ENCODE data around the gene TSPAN14.
"Not testable (repeated sequence)": the region's sequence is repeated elsewhere in the genome, so short reads cannot be mapped to it uniquely, and the experiment has no call there.

Gene TSPAN14

DNA sequence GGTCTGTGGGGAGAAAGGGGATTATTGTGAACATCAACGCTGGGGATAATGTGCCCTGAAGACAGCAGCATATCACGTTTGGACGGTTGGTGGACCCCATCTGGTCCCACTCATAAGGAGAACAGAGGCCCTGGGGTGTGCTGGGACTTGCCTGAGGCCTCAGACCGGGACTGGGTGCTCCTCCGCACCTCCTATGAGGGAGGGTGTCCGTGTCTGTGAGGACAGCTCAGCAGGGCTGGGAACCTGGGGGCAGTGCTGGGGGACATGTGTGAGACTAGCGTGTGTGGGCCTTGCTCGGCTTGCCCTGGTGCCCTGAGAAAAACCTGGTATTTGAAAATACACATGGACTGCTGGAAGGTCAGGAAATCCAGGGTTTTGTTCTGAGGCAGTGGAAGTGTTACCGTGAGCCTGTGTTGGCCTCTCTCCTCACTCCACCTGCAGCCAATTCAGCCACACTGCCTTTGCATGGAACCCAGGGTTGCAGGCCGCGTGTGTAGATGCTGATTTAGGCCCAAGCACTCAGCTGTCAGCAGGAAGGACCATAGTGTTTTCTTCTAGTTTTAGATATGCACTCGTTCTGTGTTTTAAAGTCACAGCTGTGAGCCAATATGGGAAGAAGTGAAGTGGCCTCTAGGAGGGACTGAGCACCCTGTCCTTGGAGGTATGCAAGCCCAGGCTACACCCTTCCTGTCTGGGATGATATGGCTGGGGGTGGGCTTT is 70.2 kb downstream of the TSPAN14 start:
- DNase-seq (ENCODE audit: low spot score): no peak

DNA sequence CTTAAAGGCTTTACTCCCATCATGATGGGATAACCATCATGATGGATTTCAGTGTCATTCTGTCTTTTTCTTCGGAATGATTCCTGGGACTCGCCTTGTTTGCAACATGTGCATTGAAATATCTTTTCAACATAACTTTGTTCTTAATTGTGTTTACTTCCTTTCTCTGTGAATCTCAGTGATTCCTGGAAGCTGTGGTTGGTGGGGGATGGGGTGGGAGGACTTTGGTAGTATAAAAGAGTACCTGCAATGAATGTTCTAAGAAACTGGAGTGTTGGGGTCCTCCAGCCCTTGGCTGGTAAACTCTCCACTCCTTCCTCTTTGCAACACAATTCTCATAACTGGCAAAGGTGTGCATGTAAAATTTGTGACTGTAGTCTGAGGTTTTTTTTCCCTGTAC is 72.1 kb downstream of the TSPAN14 start:
- no peak for DNase-seq (ENCODE audit: low spot score)

DNA sequence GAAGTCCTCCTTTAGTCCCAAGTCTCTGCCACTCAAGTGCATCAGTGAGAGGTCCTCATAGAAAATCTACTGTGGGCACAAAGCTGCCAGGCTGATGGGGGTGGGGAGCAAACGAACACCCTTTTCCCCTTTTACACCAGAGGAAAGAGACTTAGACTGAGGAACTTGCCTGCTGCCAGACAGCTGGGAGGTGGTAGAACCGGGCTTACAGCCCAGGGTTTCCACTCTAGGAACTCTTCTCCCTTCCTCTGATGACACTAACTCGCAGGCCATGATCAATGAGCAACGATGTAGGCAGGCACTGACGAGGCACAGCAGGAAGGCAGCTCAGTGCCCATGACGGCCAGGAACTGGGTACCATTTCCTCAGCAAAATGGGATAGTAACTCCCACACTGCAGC is 72.6 kb downstream of the TSPAN14 start:
- peak; percentile 71 for DNase-seq (ENCODE audit: low spot score)

DNA sequence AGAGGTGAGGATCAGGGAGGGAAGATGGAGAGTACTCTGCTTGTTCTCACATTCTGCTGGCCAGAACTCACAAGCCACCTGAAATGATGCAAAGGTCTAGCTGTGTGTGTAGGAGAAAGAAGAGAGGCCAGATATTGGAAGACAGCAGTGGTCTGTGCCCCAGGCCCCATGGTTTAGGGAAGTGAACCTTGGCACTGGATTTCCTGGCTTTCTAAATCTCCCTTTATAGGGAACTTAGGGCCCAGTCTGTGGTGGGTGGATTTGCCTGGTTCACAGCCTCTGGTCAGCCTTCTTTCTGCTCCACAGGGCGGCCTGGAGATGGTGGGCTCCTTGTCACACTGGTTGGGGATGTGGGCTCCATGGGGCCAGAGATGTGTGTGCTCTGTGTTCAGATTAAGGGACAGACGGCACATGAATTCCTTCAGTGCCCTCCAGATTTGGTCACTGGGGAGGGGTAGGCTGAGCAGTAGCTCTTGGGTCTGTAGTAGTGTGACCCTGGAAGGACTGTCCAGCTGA is 74.1 kb downstream of the TSPAN14 start:
- peak; percentile 57 for DNase-seq (ENCODE audit: low spot score)

DNA sequence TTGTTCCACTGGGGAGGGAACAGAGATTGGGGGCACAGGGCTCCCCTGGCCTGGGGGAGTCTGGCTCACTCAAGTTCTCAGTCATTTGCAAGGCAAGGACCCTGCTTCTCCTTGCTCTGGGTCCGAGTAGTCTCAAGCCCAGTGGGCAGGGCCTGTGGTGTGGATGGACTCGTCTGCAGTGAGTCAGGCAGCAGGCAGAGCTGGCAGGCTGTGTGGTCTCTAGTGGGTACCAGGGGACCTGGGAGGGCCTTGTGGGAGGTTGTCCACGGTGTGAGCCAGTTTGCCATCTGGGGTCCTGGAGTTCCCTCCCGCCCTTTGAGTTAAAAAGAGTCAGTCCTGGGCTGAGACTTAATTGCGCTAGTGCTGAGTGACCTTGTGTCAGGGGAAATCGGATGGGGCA is 74.8 kb downstream of the TSPAN14 start:
- no peak for DNase-seq (ENCODE audit: low spot score)

DNA sequence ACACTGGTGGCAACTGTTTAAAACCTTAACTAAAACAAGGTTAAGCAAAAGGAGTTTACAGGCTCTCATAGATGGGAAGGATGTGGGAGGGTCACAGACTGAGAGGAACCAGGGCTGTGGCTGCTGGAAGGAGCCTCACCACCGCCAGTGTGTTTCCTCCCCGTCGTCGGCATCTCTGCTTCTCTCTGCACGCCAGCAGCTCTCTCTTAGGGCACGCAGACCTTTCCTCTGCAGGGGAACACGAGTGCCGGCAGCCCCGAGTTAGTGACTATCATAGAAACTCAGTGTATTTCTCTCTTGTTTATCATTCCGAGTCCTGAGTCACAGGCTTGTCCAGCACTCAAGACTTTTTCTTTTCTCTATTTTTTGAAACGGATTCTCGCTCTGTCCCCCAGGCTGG is 75.5 kb downstream of the TSPAN14 start:
- peak; percentile 69 for DNase-seq (ENCODE audit: low spot score)

DNA sequence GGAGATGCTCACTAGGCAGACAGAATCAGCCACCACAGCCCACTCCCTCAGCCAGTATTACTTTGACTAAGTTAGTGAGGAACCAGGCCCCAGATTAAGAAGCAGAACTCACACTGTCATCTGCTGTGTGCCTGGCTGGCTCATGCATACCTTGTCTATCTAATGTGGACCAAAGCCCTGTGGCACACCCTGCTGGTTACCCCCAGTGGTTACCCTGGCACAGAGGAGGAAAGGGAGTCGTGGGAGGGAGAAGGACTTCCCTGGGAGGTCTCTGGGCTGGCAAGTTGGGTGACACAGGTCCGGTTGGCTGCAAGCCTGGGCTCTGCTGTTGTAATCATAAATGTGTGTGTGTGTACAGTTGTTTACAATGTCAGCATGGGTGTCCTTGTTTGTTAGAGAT is 76.1 kb downstream of the TSPAN14 start:
- peak; percentile 73 for DNase-seq (ENCODE audit: low spot score)

DNA sequence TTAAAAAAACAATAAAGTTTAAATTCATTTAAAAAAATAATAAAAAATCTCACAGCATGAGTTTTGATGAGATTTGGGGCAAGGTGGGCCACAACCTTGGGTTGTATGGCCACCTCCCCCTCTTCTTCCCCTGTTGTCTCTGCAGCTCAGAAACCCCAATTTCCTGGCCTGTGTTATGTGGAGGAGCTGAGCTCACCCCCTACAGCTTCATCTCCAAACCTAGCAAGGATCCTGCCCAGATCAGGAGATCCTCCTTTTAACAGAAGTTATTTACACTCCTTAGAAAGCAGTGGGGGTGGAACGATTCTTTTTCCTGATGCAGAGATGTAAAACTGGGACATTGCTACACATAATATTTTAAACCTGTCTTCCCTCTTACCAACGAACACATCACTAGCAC is 76.7 kb downstream of the TSPAN14 start:
- DNase-seq (ENCODE audit: low spot score): no peak

DNA sequence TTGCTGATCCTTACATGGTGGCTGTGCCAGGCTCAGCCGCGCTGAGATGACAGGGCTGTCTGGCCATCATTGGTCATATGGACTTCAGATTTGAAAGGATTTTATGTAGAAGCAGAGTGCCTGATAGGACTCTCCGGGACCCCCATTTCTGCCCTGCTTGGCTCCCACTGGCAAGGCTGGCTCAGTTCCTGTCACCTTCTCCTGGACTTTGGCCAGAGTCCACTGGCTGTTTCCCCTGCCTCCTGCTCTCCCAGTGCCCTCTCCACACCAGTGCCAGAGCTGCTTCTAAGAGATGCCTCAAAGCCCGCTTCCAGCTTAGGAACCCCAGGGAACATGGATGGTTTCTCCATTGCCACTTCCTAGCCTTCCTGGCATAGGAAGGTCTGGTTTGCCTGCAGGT is 78.5 kb downstream of the TSPAN14 start:
- no peak for DNase-seq (ENCODE audit: low spot score)

DNA sequence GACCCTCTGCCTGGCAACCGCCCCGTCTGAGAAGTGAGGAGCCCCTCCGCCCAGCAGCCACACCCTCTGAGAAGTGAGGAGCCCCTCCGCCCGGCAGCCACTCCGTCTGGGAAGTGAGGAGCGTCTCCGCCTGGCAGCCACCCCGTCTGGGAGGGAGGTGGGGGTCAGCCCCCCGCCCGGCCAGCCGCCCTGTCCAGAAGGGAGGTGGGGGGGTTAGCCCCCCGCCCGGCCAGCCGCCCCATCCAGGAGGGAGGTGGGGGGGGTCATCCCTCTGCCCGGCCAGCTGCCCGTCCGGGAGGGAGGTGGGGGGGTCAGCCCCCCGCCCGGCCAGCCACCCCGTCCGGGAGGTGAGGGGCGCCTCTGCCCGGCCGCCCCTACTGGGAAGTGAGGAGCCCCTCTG is 79.9 kb downstream of the TSPAN14 start:
- DNase-seq (ENCODE audit: low spot score): not testable (repeated sequence)

DNA sequence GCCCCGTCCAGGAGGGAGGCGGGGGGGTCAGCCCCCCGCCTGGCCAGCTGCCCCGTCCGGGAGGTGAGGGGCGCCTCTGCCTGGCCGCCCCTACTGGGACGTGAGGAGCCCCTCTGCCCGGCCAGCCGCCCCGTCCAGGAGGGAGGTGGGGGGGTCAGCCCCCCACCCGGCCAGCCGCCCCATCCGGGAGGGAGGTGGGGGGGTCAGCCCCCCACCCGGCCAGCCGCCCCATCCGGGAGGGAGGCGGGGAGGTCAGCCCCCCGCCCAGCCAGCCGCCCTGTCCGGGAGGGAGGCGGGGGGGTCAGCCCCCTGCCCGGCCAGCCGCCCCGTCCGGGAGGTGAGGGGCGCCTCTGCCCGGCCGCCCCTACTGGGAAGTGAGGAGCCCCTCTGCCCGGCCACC is 80.5 kb downstream of the TSPAN14 start:
- DNase-seq (ENCODE audit: low spot score): not testable (repeated sequence)

DNA sequence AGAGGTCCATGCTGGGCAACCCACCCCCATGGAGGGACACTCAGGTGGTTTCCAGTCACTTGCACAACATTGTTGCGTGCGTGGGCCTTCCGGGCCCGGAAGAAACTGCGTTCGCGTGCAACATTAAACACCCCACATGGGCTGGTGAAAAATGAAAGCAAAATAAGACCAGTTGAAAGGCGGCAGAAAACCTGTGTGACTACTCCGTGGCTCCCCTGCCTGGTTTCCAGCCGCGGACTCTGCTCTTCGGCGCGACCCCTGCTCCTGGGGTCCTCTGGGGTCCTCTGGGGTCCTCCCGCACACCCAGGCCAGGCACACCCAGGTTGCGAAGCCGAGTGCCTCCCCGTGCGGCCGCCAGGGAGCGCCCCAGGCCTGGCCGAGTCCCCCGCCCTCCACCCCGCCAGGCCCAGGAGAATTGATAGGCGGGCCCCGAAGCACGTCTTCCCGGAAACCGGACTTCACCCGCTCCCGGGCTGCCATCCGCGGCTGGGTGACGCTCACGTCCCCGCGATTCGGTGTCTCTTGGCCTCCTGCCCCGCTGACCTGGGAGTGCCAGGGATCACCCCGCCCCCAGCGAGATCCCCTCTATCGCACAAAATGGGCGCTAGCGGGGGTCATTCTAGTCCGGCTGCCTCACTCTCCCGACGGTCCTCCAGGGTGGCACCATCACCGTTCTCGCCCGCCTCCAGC is 81.7 kb downstream of the TSPAN14 start:
- DNase-seq (ENCODE audit: low spot score): no peak

DNA sequence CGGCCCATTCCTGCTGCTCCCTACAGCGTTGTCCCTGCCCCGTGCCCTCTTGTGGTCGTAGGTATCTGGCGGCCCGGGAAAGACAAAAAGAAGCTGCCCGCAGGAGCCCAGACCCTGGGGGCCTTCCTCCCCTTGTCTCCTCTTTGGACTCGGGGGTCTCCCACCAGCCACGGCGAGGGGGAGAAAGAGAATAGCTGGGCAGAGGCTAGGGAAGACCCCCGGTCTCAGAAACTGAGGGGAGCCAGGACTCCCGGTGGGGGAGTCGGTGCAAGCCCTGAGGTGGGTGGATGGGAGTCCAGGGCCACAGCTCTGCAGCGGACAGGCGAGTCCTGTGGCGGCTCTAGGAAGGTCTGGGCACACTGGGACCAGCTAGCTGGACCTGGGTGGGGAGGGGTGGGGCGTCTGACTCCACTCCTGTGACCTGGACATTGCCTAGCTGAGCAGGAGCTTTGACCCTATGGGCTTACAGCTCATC is 82.3 kb downstream of the TSPAN14 start:
- DNase-seq (ENCODE audit: low spot score): no peak

DNA sequence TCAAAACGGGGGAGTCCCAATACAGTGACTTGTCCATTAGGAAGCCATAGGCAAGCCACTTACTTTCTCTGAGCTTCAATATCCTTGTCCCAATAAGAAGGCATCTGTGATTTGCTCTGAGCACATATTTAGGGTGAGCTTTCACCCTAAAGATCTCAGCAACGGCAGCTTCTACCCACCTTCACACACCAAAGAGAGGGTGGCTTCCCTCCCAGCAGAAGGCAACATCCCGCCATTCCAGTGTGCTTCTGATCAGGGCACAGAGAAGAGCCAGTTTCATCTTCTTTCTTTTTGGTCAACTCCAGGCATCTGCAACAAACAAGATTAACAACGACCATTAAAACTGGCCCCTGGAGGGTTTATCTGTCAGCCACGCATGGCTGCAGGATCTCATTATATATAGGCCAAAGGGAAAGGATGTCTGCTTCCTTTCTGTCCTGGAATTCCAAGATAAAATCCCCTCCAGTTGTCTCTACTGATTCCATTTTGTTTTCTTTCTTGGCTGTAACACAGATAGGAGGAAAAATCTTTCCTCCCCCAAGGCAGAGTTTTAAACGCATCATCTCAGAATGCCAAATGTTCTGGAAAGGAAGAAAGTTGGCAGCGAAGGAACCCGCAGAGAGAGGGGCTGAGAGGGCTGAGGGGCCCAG is 83.1 kb downstream of the TSPAN14 start:
- no peak for DNase-seq (ENCODE audit: low spot score)

DNA sequence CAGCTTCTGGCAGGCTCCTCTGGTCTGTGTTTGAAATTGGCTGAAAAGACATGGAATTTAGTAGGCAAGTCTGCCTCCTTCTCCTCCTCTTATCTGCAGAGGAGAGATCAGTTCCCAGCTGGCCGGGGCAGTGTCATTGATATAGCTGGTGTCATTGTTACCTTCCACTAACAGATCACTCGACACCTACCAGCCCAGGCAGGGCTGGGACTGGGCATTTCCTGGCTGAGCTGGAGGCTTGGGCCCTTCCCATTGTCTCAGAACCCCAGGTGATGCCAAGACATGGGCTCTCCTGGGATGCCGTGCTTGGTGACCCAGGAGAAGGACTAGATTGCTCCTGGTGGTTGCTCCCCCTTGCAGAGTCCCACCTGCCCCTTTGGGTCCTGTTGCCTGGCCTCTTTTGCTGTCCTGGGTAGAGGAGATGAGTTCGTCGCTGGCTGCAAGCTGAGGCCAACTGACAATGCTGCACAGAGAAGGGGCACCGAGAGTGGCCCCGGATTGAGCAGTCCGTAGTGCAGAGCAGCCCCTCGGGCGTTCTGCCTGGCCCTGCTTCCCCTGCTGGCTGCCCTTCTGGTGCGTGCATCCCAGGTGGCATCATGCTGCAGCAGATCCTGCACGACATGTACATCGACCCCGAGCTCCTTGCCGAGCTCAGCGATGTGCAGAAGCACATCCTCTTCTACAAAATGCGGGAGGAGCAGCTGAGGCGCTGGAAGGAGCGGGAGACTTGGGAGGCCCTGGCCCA is 83.8 kb downstream of the TSPAN14 start, which contains the start of gene SH2D4B:
SH2D4B (plus strand) TSS at position 167 of the 745 bp plus-strand sequence; CDS start at position 597, 430 bp downstream.
- no peak for DNase-seq (ENCODE audit: low spot score)

DNA sequence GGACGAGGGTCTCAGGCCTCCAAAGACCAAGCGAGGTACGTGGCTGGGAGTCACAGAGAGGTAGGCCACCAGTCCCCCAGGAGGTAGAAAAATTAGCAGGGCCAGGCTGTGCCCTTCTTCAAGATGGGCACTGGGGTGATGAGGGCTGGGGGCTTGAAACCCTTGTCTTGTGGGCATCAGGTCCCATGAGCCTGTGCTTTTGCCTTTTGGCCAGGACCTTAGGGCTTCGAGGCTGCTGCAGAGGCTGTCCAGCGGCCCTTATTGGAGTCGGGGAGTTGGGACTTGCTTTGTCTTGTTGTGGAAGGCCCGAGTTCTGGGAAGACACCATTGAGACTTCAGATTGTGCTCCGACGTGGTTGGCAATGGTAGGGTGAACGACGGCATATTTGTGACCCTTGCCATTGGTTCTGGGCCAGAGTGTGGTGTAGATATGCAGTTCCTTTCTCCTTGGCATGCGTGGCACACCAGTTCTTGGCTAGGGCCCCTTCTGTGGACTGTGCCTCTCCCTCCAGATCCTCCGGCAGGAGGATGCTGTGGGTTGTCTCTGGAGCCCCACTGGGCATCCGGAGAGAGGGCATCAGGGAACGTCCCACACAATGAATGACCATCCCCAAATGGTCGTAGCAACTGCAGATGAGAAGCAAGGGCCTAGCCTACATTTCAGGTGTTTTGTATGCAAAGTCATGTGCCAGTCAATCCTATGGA is 84.5 kb downstream of the TSPAN14 start:
- DNase-seq (ENCODE audit: low spot score): no peak

DNA sequence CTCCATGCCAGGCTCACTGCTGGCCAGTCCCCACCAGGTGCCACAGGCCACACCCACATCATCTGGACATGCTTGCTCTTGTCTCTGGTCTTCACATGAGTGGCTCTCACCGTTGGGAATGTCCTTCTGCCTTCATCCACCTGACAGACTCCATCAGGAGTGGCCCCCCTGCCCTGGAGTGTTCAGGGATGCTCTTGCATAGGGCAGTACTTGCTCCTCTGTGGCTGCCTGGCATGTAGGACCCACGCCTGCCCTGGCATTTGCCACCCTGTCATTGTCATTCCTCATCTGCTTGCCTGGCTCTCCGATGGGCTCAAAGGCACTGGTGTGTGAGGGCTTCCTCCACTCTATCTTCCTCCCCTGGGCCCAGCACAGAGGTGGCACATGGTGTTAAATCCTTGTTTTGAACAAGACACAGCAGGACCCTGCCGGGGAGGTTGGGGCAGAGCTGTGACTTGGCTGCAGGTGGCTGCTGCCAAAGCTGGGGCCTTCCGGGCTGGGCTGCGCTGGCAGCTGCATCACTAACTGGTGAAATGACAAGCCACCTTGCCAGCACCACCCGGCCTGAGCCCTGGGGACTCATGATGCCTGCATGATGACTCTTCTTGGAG is 85.4 kb downstream of the TSPAN14 start:
- DNase-seq (ENCODE audit: low spot score): no peak

DNA sequence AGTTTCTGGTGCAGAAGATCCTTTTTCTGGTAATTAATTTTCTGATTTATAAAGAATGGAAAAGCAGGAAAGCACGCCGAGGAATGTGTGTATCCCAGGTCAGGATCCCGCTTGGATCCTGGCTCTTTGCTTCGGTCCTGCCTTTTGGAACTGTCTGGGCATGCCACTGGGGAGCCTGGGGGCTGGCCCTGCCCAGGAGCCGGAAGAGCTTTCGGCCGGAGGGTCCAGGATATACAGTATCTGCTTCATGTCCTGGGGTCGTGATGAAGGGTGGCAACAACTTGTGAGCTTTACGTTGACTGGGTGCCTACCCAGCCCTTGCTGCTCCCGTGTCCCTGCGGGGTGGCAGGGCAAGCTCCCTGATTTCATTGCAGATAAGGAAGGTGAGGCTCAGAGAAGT is 86.0 kb downstream of the TSPAN14 start:
- DNase-seq (ENCODE audit: low spot score): no peak

DNA sequence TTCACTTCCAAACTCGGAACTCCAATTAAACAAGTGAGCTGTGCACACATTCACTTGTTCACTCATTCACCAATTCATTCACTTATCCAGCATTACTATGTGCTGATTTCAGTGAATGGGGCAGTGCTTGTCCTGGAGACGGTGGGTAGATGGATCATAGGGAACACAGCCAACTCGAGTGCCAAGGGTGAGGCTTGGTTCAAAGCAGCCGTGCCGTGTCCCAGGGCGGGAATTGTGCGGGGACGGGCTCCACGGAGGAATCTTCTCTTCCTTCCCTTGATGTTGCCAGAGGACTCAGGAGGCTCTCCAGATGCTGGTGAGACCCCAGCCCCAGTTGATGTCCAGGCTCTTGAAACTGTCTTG is 86.5 kb downstream of the TSPAN14 start:
- DNase-seq (ENCODE audit: low spot score): no peak

DNA sequence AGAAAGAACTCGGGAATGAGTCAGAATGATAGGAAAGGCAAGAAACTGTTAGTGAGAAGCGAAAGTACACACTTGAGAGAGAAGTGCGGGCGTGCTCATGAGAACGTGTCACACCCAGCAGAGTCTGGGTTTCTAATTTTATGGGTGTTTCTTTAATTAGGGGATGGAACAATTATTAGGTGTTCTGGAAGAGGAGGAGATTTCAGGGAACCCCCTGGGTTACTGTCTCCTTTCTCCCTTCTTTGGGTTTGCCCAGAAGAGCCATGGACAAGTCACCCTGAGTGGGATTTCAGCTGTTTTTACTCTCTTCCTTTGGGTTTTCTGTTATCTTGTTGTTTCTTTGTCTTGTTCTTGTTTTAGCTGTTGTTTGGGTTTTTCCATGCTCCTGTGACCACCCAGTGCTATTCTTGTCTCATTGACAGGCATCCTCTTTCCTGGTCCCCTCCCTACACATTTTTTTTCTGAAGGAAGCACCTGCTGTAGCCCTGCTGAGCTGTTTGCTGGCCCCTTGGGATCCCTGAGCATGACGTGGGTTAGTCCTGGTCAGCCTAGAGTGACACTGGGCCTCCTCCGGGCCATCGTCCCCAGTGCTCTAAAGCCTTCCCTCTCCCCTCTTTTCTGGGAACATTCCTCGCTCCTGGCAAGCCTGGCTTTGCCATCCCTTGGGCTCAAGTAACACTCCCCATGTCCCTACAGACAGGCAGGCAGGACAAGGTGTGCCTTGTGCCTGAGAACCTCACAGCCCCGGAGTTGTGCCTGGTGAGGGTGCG is 87.1 kb downstream of the TSPAN14 start:
- no peak for DNase-seq (ENCODE audit: low spot score)

Data from Ammon's horn (tissue), 1 donor.